IMR-90 (cell line): ENCODE measurements around the gene FMN1. TPM values are rescaled to one million over a fixed set of nuclear protein-coding genes. Genes with fewer than 3 reads are reported as not detected.

Source experiments
- ATAC-seq: fragments of 200-7000 bp; cut with Tn5 transposase; 2 replicates; pipeline ENCODE4 v1.9.1; 2020; ENCODE audit warnings: low read depth, mild to moderate bottlenecking, moderate library complexity
- BruUV-seq: library from RNA; stranded (reverse); fragments of 400-500 nt; replicated peaks from 2 replicates; lab custom pipeline; 2021; lab: Mats Ljungman, UMichigan
- CTCF ChIA-PET: fragments of 300-600 bp; formaldehyde crosslinking; extraction: SDS; loops from one replicate; lab custom pipeline; 2021; ENCODE audit warnings: antibody characterized with exemption; lab: Yijun Ruan, JAX
- POLR2A ChIA-PET: fragments of 300-600 bp; sonication (Branson Sonifier 250); formaldehyde crosslinking; loops from one replicate; lab custom pipeline; 2022; ENCODE audit warnings: antibody characterized with exemption; ENCODE audit not compliant: unreplicated experiment; lab: Charles Lee
- DNase-seq: peaks from one replicate; pipeline ENCODE4 v3.0.0; 2013
- H2AFZ ChIP-seq: replicated peaks from 2 replicates; pipeline ENCODE3; 2013; ENCODE audit warnings: low read length, mild to moderate bottlenecking; ENCODE audit not compliant: poor library complexity
- H2AK5ac ChIP-seq: 2 replicates; pipeline ENCODE4 v1.6.1; 2013; ENCODE audit warnings: low read depth, low read length, inconsistent platforms
- H2AK9ac ChIP-seq: replicated peaks from 2 replicates; pipeline ENCODE3; 2013; ENCODE audit warnings: mild to moderate bottlenecking, low read depth, low read length, moderate library complexity; ENCODE audit not compliant: poor library complexity
- H2BK120ac ChIP-seq: 2 replicates; pipeline ENCODE4 v1.6.1; 2013; ENCODE audit warnings: low read depth, low read length, inconsistent platforms
- H2BK15ac ChIP-seq: 3 replicates; pipeline ENCODE4 v1.6.1; 2013; ENCODE audit warnings: low read depth, low read length, inconsistent platforms
- H2BK20ac ChIP-seq: 2 replicates; pipeline ENCODE4 v1.6.1; 2013; ENCODE audit warnings: low read depth, mild to moderate bottlenecking, inconsistent platforms, low read length, moderate library complexity
- H2BK5ac ChIP-seq: 2 replicates; pipeline ENCODE4 v1.6.1; 2013; ENCODE audit warnings: mild to moderate bottlenecking, low read depth, low read length, inconsistent platforms; ENCODE audit not compliant: poor library complexity, severe bottlenecking
- H3K14ac ChIP-seq: replicated peaks from 2 replicates; pipeline ENCODE4 v1.6.1; 2013; ENCODE audit warnings: low read depth, low read length, inconsistent platforms
- H3K18ac ChIP-seq: 2 replicates; pipeline ENCODE4 v1.6.1; 2013; ENCODE audit warnings: low read depth, low read length, control low read depth
- H3K23ac ChIP-seq: 2 replicates; pipeline ENCODE4 v1.6.1; 2013; ENCODE audit warnings: low read depth, low read length, inconsistent platforms
- H3K27ac ChIP-seq: 2 replicates; pipeline ENCODE4 v1.5.1; 2013; ENCODE audit warnings: mild to moderate bottlenecking, control low read depth, low read length; ENCODE audit not compliant: insufficient read depth
- H3K27me3 ChIP-seq: 2 replicates; pipeline ENCODE4 v1.6.1; 2013; ENCODE audit warnings: low read length; ENCODE audit not compliant: control insufficient read depth, insufficient read depth
- H3K36me3 ChIP-seq: 2 replicates; pipeline ENCODE4 v1.6.1; 2013; ENCODE audit warnings: low read length, mixed read lengths; ENCODE audit not compliant: control insufficient read depth, insufficient read depth
- H3K4ac ChIP-seq: 2 replicates; pipeline ENCODE4 v1.6.1; 2013; ENCODE audit warnings: low read depth, low read length, inconsistent platforms
- H3K4me1 ChIP-seq: 2 replicates; pipeline ENCODE4 v1.6.1; 2013; ENCODE audit warnings: low read length, mixed read lengths; ENCODE audit not compliant: control insufficient read depth, insufficient read depth
- H3K4me2 ChIP-seq: 2 replicates; pipeline ENCODE4 v1.6.1; 2013; ENCODE audit warnings: low read depth, mild to moderate bottlenecking, control low read depth, low read length, moderate library complexity
- H3K4me3 ChIP-seq: 2 replicates; pipeline ENCODE4 v1.5.1; 2013; ENCODE audit warnings: low read depth, mild to moderate bottlenecking, control low read depth, low read length, moderate library complexity; ENCODE audit not compliant: insufficient read depth
- H3K56ac ChIP-seq: 2 replicates; pipeline ENCODE4 v1.6.1; 2013; ENCODE audit warnings: low read length, inconsistent platforms; ENCODE audit not compliant: insufficient read depth; ENCODE audit errors: extremely low read depth
- H3K79me1 ChIP-seq, 2 experiments: 2 replicates each; pipeline ENCODE4 v1.6.1; 2013; ENCODE audit warnings: low read length in 2 of 2, inconsistent platforms in 1 of 2, low read depth in 1 of 2
- H3K9ac ChIP-seq: 2 replicates; pipeline ENCODE4 v1.6.1; 2013; ENCODE audit warnings: low read depth, low read length, control low read depth
- H3K9me1 ChIP-seq: 2 replicates; pipeline ENCODE4 v1.6.1; 2013; ENCODE audit warnings: low read length, inconsistent platforms; ENCODE audit not compliant: insufficient read depth
- H3K9me3 ChIP-seq: 2 replicates; pipeline ENCODE4 v1.6.1; 2013; ENCODE audit warnings: low read length; ENCODE audit not compliant: control insufficient read depth, insufficient read depth
- H4K20me1 ChIP-seq: 2 replicates; pipeline ENCODE4 v1.6.1; 2013; ENCODE audit warnings: low read length, inconsistent platforms; ENCODE audit not compliant: insufficient read depth
- H4K5ac ChIP-seq: 2 replicates; pipeline ENCODE4 v1.6.1; 2013; ENCODE audit warnings: mild to moderate bottlenecking, low read depth, low read length, control low read depth
- H4K8ac ChIP-seq, 2 experiments: 2 replicates each; pipeline ENCODE4 v1.6.1; 2013; ENCODE audit warnings: low read depth in 2 of 2, low read length in 2 of 2, control low read depth in 1 of 2, inconsistent platforms in 1 of 2
- H4K91ac ChIP-seq: 2 replicates; pipeline ENCODE4 v1.6.1; 2013; ENCODE audit warnings: low read depth, low read length, inconsistent platforms; ENCODE audit not compliant: insufficient read depth
- BHLHE40 ChIP-seq: fragments of 150-350 bp; IDR thresholded peaks from 2 replicates; pipeline ENCODE4 v1.6.1; 2016; ENCODE audit warnings: mild to moderate bottlenecking, low read depth, low read length
- CEBPB ChIP-seq: IDR thresholded peaks from 2 replicates; pipeline ENCODE4 v1.6.1; 2012; ENCODE audit warnings: low read depth, low read length, improper control_type of control experiment
- CHD1 ChIP-seq: IDR thresholded peaks from 2 replicates; pipeline ENCODE4 v1.6.1; 2012; ENCODE audit warnings: low read depth, low read length, improper control_type of control experiment
- CTCF ChIP-seq: conservative IDR thresholded peaks from 2 replicates; pipeline ENCODE4 v1.5.1; 2012; ENCODE audit warnings: mild to moderate bottlenecking, low read depth, low read length, improper control_type of control experiment
- ELK1 ChIP-seq: fragments of 150-350 bp; IDR thresholded peaks from 2 replicates; pipeline ENCODE4 v1.6.1; 2016; ENCODE audit warnings: low read depth, mild to moderate bottlenecking, low read length, moderate library complexity, borderline replicate concordance
- FOS ChIP-seq: fragments of 150-350 bp; IDR thresholded peaks from 2 replicates; pipeline ENCODE4 v1.6.1; 2016; ENCODE audit warnings: low read depth, low read length
- MAFK ChIP-seq: IDR thresholded peaks from 2 replicates; pipeline ENCODE4 v1.6.1; 2012; ENCODE audit warnings: low read depth, low read length, improper control_type of control experiment
- MXI1 ChIP-seq: IDR thresholded peaks from 2 replicates; pipeline ENCODE4 v1.6.1; 2012; ENCODE audit warnings: low read depth, mild to moderate bottlenecking, low read length, moderate library complexity, borderline replicate concordance
- POLR2A ChIP-seq: IDR thresholded peaks from 2 replicates; pipeline ENCODE4 v1.6.1; 2012; ENCODE audit warnings: mild to moderate bottlenecking, low read depth, low read length
- RAD21 ChIP-seq: IDR thresholded peaks from 2 replicates; pipeline ENCODE4 v1.6.1; 2012; ENCODE audit warnings: low read length, improper control_type of control experiment
- RCOR1 ChIP-seq: IDR thresholded peaks from 2 replicates; pipeline ENCODE4 v1.6.1; 2012; ENCODE audit warnings: mild to moderate bottlenecking, low read length, improper control_type of control experiment; ENCODE audit not compliant: insufficient replicate concordance
- RFX5 ChIP-seq: IDR thresholded peaks from 2 replicates; pipeline ENCODE4 v1.8.0; 2012; ENCODE audit warnings: low read depth, mild to moderate bottlenecking, low read length, moderate library complexity
- WGBS, 2 experiments: methylation state at CpG; one replicate each; pipeline versions ENCODE4 v1.1.5 to v1.1.7; 2013; ENCODE audit warnings: missing lambda C conversion rate in 2 of 2; ENCODE audit not compliant: insufficient read length in 1 of 2; ENCODE audit errors: extremely low coverage in 2 of 2; 5-methylcytosine and 5-hydroxymethylcytosine counted together
- dilution Hi-C: fragments of 300-500 bp; cut with HindIII; formaldehyde crosslinking; loops from one replicate; pipeline ENCODE4 v1.14.3; 2018; ENCODE audit warnings: low sequenced_read_pairs; ENCODE audit not compliant: unreplicated experiment
- in situ Hi-C: fragments of 300-500 bp; cut with MboI; formaldehyde crosslinking; loops from 3 replicates; pipeline ENCODE4 v1.14.3; 2019; ENCODE audit warnings: low sequenced_read_pairs, inconsistent platforms, mixed read lengths
- intact Hi-C: fragments of 100-400 bp; cut with micrococcal nuclease; formaldehyde crosslinking; loops from 2 replicates; pipeline ENCODE4 v1.10.0; 2022
- polyA plus RNA-seq, 3 experiments: library from polyadenylated mRNA; depleted of rRNA; stranded (reverse); fragments of >200 nt; gene quantifications; 2 replicates each; pipeline ENCODE4 v1.2.3, GENCODE V29; 2012; ENCODE audit warnings: low replicate concordance in 1 of 3
- total RNA-seq: library from RNA; depleted of rRNA; stranded (reverse); fragments of >200 nt; gene quantifications from 2 replicates; pipeline ENCODE4 v1.2.3, GENCODE V29; 2012
- TF ChIP-seq, protein P1 (sequence below): fragments of 150-350 bp; IDR thresholded peaks from 2 replicates; pipeline ENCODE4 v1.6.1; 2017; ENCODE audit warnings: mild to moderate bottlenecking, antibody characterized with exemption, low read length, low read depth

FMN1 gene
- total and polyA plus RNA-seq, 2 of the 4 experiments (the other 2 are of a cell fraction): 7.3 to 17.6 TPM

- H3K27ac ChIP-seq: peak overlapping the region; percentile 71; the same call in 1 of the 2 replicates
- DNase-seq: no peak
- H2AK9ac ChIP-seq: no peak overlapping the region
- peaks cover 18% of the 10 kb centered on the region for H3K9me1 ChIP-seq
- peak overlapping the region; percentile 91 for H2BK120ac ChIP-seq
- peak overlapping the region; percentile 29; the same call in 1 of the 2 replicates for H3K56ac ChIP-seq
- H2BK5ac ChIP-seq: peak overlapping the region; percentile 89
- ChIA-PET POLR2A (interaction anchor here (0.5 kb wide), 1 partner anchor 36 kb away, joined by 3 read pairs; no protein-coding TSS in a partner anchor), CTCF (interaction anchor here (1.4 to 2.4 kb wide), 2 partner anchors 9 to 11 kb away, joined by 5 to 8 read pairs; no protein-coding TSS in a partner anchor)
- peak overlapping the region; percentile 95 for H2BK15ac ChIP-seq
- peak overlapping the region; percentile 97 for H2BK20ac ChIP-seq
- peak overlapping the region; percentile 87 for H4K5ac ChIP-seq
- ATAC-seq: no peak
- peaks cover 4% of the 10 kb centered on the region for H3K36me3 ChIP-seq
- peaks cover 47 to 90% of the 10 kb centered on the region in 2 experiments for H3K79me1 ChIP-seq
- intact Hi-C loops (no loop called here), dilution Hi-C loops (no loop called here), in situ Hi-C loops (no loop called here)
- no peak overlapping the region for H2AFZ ChIP-seq
- peak overlapping the region; percentile 96 for H3K14ac ChIP-seq
- H3K9me3 ChIP-seq: no peaks in the 10 kb centered on the region
- TF ChIP-seq RCOR1: no peak
- no peak for TF ChIP-seq RAD21
- no peak for TF ChIP-seq FOS
- no peak for TF ChIP-seq POLR2A
- TF ChIP-seq, protein P1, sequence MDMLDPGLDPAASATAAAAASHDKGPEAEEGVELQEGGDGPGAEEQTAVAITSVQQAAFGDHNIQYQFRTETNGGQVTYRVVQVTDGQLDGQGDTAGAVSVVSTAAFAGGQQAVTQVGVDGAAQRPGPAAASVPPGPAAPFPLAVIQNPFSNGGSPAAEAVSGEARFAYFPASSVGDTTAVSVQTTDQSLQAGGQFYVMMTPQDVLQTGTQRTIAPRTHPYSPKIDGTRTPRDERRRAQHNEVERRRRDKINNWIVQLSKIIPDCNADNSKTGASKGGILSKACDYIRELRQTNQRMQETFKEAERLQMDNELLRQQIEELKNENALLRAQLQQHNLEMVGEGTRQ: no peak
- no peak for TF ChIP-seq BHLHE40
- no peak for TF ChIP-seq MAFK
- TF ChIP-seq MXI1: no peak
- TF ChIP-seq ELK1: no peak
- no peak for TF ChIP-seq CTCF
- TF ChIP-seq CHD1: no peak
- no peak for TF ChIP-seq RFX5
- no peak for TF ChIP-seq CEBPB
- no peak overlapping the region for H3K4me2 ChIP-seq
- H3K27me3 ChIP-seq: no peaks in the 10 kb centered on the region
- peak overlapping the region; percentile 91 for H3K18ac ChIP-seq
- peak overlapping the region; percentile 90 for H3K4ac ChIP-seq
- BruUV-seq: no TSS peak
- peak overlapping the region; percentile 87 for H4K91ac ChIP-seq
- H2AK5ac ChIP-seq: peak overlapping the region; percentile 98
- no peak overlapping the region for H3K4me3 ChIP-seq
- H3K9ac ChIP-seq: no peak overlapping the region
- H4K8ac ChIP-seq: peak overlapping the region; percentile 94 to 95
- H3K23ac ChIP-seq: peak overlapping the region; percentile 88
- no CpG with 5 or more reads among the region's 1 CpG for WGBS, 2 experiments
- H3K4me1 ChIP-seq: peaks cover 31% of the 10 kb centered on the region
- no peaks in the 10 kb centered on the region for H4K20me1 ChIP-seq
Measured at GRCh38 chr15:32834156-32834555, 360.4 kb downstream of the FMN1 start.
